KMS-11 (cell line): ENCODE measurements around the gene CLEC3B.

Experiments
- H2AFZ ChIP-seq: fragments of 200-600 bp; sonication (generic); 2 replicates; pipeline ENCODE4 v1.6.1; 2016; ENCODE audit warnings: antibody characterized with exemption, mixed run types, low read depth
- H3K27ac ChIP-seq: fragments of 200-600 bp; sonication (generic); 2 replicates; pipeline ENCODE4 v1.6.1; 2016; ENCODE audit warnings: mild to moderate bottlenecking, mixed run types
- H3K27me3 ChIP-seq: fragments of 200-600 bp; sonication (generic); 2 replicates; pipeline ENCODE4 v1.6.1; 2017; ENCODE audit warnings: mild to moderate bottlenecking, low read depth, mixed run types, moderate library complexity; ENCODE audit not compliant: insufficient read depth
- H3K36me3 ChIP-seq: fragments of 200-600 bp; sonication (generic); 2 replicates; pipeline ENCODE4 v1.6.1; 2017; ENCODE audit warnings: mild to moderate bottlenecking, mixed run types; ENCODE audit not compliant: insufficient read depth
- H3K4me1 ChIP-seq: fragments of 200-600 bp; sonication (generic); 2 replicates; pipeline ENCODE4 v1.6.1; 2016; ENCODE audit warnings: mild to moderate bottlenecking, low read depth, mixed run types; ENCODE audit not compliant: poor library complexity, severe bottlenecking
- H3K4me2 ChIP-seq: fragments of 200-600 bp; sonication (generic); 2 replicates; pipeline ENCODE4 v1.7.0; 2016; ENCODE audit warnings: mild to moderate bottlenecking, mixed run types
- H3K4me3 ChIP-seq: fragments of 200-600 bp; sonication (generic); IDR thresholded peaks from 2 replicates; pipeline ENCODE4 v1.6.1; 2017; ENCODE audit warnings: low read depth, low read length, mixed read lengths; ENCODE audit not compliant: insufficient read depth
- H3K79me2 ChIP-seq: fragments of 200-600 bp; sonication (generic); 2 replicates; pipeline ENCODE4 v1.6.1; 2016; ENCODE audit warnings: low read depth, mixed run types; ENCODE audit not compliant: insufficient read depth
- H3K9ac ChIP-seq: fragments of 200-600 bp; sonication (generic); 2 replicates; pipeline ENCODE4 v1.6.1; 2016; ENCODE audit warnings: mild to moderate bottlenecking, mixed run types
- H4K20me1 ChIP-seq: fragments of 200-600 bp; sonication (generic); 2 replicates; pipeline ENCODE4 v1.6.1; 2016; ENCODE audit warnings: mild to moderate bottlenecking, mixed run types; ENCODE audit not compliant: insufficient read depth
- TF ChIP-seq, protein P1 (sequence below): fragments of 200-600 bp; sonication (generic); conservative IDR thresholded peaks from 2 replicates; pipeline ENCODE4 v1.6.1; 2017; ENCODE audit warnings: low read depth, mild to moderate bottlenecking, antibody characterized with exemption, low read length, moderate library complexity, mixed read lengths

The CLEC3B gene

DNA sequence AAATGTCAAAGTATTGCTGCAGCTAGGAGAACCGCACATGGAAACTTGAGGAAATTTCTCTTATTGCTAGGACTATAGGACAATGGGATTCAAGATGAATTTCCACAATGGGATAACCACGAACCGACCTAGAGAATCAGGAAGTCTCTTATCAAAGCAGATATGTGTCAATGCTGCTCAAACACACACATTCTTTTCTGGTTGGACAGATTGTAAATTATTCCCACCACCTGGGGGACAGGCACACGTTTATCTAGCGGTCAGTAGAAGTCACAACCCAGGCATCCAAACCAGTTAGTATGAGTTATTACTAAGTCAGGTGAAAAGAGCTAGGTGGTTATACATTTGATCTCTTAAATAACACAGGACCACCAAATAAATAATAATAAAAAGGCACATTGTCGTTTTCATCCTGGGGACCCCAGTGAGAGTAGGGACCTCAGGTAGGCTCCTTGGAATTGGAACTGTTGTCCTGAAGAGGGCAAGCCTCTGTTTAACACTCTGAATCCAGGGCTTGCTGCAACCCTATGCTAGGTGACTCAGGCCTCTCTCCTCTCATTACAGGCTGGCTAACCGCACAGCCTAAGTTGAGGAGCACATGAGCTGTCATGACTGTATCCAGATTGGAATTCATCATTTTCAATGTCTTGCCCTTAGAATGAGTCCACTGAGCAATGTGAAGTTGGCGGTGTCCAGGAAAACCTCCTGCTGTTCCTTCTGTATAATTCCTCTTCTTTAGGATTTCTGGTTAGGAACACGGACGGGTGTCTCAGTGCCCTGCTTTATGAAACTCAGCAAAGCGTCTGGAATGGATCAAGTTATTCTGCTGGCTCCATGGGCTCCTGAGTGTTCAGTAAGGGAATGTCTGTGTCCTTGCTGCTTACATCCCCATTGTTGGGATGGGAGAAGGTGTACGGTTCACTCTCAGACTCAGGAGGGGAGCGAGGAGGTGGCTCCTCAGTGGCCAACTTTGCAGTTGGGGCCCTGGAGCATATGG lies 59.0 kb downstream of the CLEC3B start:
- Histone ChIP-seq H3K27me3 (no peaks in the 10 kb centered on the region), H3K27ac (no peak overlapping the region), H3K79me2 (no peaks in the 10 kb centered on the region), H3K4me1 (no peaks in the 10 kb centered on the region), H4K20me1 (no peaks in the 10 kb centered on the region), H3K9ac (no peak overlapping the region), H2AFZ (no peak overlapping the region), H3K4me3 (no peak overlapping the region), H3K4me2 (no peak overlapping the region), H3K36me3 (no peaks in the 10 kb centered on the region)
- TF ChIP-seq, protein P1, sequence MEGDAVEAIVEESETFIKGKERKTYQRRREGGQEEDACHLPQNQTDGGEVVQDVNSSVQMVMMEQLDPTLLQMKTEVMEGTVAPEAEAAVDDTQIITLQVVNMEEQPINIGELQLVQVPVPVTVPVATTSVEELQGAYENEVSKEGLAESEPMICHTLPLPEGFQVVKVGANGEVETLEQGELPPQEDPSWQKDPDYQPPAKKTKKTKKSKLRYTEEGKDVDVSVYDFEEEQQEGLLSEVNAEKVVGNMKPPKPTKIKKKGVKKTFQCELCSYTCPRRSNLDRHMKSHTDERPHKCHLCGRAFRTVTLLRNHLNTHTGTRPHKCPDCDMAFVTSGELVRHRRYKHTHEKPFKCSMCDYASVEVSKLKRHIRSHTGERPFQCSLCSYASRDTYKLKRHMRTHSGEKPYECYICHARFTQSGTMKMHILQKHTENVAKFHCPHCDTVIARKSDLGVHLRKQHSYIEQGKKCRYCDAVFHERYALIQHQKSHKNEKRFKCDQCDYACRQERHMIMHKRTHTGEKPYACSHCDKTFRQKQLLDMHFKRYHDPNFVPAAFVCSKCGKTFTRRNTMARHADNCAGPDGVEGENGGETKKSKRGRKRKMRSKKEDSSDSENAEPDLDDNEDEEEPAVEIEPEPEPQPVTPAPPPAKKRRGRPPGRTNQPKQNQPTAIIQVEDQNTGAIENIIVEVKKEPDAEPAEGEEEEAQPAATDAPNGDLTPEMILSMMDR = no peak
